Right lung (tissue), 5 donors: ENCODE data around the gene POLR3E. TPM values are rescaled to one million over a fixed set of nuclear protein-coding genes. Genes with fewer than 3 reads are reported as not detected.
"Not testable (repeated sequence)": the region's sequence is repeated elsewhere in the genome, so short reads cannot be mapped to it uniquely, and the experiment has no call there.

Source experiments
- DNase-seq, 2 donors: peaks; one replicate each; pipeline ENCODE4 v3.0.0-alpha.2; 2013
- polyA plus RNA-seq, 5 donors: library from polyadenylated mRNA; unstranded; fragments of 120-200 nt; gene quantifications; one replicate each; pipeline versions ENCODE4 v1.2.1 to v1.2.3, GENCODE V29; 2013; ENCODE audit warnings: inconsistent platforms in 1 of 5, low replicate concordance in 1 of 5; ENCODE audit not compliant: insufficient read length in 5 of 5, insufficient read depth in 1 of 5

POLR3E gene
- polyA plus RNA-seq, 5 donors: 48.8 to 65.6 (median 49.7) TPM

GRCh38 chr16:22358000-22358399, 60.8 kb downstream of the POLR3E start:
- DNase-seq: no peak

DNA sequence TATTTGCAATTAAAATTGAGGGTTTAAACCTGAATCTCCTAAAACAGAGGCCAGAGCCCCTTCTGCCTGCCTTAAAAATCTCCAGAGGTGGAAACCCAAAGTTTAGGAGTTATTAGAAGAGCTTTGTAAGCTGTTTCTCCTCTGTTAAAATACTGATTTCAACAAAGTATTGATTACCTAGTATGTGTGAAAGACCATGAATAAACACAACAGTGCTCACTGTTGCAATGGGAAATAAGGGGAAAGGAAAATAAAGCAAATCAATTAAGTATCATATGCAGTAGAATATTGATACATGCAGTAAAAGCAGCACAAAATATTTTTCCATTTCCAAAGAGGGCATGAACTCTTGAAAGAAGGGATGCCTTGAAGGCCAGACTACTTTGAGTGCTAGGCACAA, 62.5 kb downstream of the POLR3E start:
- no peak for DNase-seq

DNA sequence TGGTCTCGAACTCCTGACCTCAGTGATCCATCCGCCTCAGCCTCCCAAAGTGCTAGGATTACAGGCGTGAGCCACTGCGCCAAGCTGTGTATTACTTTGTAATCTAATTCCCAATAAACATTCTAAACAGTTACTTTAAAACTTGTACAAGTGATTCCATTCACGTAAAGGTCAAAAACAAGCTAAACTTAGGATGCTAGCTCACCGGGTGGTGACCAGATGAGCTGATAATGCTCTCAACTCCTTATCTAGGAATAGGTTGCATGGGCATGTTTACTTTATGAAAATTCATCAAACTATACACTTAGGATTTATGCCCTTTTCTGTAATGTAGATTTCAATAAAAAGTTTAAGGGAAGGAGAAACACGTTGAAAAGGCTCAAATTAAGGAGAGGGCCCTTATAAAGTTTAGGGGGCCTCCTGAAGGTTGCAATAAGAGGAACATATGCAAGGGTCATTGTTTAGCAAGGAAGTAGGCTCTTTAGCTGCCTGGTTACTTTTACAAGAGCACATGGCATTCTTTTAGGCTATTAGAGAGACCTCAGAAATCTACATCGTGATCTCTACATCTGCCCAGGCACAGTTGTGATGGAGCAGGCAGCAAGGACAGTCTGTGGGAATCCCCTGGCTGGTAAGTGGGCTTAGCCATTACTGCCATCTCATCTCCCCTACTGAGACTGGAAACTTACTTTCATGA, 63.9 kb downstream of the POLR3E start:
- no peak for DNase-seq

- DNase-seq: no peak
Measured at GRCh38 chr16:22364241-22364640, 67.0 kb downstream of the POLR3E start.

- DNase-seq: no peak
Measured at GRCh38 chr16:22366371-22366770, 69.2 kb downstream of the POLR3E start.

DNA sequence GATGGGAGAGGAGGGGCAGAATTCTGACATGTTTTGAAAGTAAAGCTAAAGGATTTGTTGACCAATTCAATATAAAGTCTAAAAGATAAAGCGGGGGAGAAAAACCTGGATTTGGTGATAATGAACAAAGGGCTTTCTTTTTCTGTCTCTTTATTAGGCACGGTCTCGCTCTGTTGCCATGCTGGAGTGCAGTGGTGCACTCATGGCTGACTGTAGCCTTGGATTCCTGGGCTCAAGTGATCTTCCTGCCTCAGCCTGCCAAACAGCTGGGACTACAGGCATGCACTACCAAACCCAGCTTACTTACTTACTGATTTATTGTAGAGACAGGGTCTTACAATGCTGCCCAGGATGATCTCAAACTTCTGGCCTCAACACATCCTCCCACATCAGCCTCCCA, 69.7 kb downstream of the POLR3E start:
- DNase-seq: no peak

GRCh38 chr16:22368200-22368826, 71.1 kb downstream of the POLR3E start:
- DNase-seq: not testable (repeated sequence)

GRCh38 chr16:22369221-22369811, 72.1 kb downstream of the POLR3E start:
- peak; percentile 62 to 64 for DNase-seq

- DNase-seq: no peak
Measured at GRCh38 chr16:22370038-22370820, 73.0 kb downstream of the POLR3E start.

- no peak for DNase-seq
Measured at GRCh38 chr16:22372882-22373661, 75.9 kb downstream of the POLR3E start.

GRCh38 chr16:22373662-22374310, 76.6 kb downstream of the POLR3E start:
- peak in 1 of 2 donors; percentile 43 for DNase-seq

GRCh38 chr16:22374311-22375116, 77.3 kb downstream of the POLR3E start, which contains the start of gene CDR2:
TSS of gene CDR2 (minus strand) at chr16:22374619. CDS start at chr16:22374309, 310 bp downstream.
- DNase-seq: peak; percentile 95 to 97

DNA sequence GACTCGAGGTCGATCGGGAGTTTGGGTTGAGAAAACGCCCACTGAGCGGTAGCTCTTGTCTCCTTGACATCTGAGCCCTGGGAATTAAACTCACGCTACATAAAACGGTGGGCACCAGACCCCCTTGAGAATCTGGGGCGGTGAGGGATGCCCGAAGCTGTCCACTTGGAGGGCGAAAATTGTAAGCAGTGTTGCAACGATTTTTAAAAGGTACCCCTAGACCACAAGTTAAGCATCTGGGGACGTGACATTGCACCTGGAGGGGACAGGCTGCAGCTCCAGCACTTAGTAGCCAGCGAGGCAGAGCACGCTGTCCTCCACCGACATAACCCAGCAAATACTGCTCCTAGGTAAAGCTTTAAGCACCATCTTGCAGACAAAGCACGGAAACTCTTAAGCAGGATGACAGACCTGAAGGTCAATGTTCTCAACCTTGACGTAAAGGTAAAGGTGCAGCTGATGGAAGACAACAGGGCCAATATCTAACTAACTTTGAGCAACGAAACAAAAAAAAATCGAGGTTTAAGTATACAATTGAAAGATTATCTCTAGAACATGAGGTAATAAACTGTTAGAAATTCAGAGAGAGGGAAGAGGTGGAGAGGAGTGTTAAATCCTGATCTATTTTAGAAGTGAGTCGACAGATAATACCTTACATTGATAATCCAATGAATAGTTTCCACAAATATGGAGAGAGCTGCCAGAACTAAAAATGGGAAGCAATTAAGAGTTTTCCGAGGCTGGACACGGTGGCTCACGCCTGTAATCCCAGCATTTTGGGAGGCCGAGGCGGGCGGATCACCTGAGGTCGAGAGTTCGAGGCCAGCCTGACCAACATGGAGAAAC, 78.1 kb downstream of the POLR3E start:
- no peak for DNase-seq

DNA sequence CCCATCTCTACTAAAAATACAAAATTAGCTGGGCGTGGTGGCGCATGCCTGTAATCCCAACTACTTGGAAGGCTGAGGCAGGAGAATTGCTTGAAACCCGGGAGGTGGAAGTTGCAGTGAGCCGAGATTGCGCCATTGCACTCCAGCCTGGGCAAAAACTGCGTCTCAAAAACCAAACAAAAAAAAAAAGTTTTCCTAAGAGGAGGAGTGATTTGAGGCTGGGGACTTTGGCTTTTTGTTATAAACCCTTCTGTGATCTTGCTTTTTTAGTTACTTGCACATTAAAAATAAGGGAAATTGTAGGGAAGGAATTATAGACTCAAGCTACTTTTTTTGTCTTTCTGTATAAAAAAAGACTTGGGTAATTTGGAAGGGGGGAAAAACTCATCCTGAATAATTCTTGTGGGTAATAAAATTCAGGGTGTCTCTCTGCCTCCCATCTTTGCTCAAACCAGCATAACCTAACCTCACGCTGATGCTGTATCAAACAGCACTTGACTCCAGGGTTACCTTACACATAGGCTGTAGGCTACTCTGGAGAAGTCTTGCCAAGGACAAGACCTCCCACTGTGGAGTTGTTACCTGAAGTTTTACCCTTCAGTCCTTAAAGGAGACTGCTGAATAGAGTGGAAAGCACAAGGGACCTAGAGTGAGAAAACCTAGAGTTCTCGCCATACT, 78.9 kb downstream of the POLR3E start:
- no peak for DNase-seq

GRCh38 chr16:22379656-22380055, 82.4 kb downstream of the POLR3E start:
- DNase-seq: no peak

DNA sequence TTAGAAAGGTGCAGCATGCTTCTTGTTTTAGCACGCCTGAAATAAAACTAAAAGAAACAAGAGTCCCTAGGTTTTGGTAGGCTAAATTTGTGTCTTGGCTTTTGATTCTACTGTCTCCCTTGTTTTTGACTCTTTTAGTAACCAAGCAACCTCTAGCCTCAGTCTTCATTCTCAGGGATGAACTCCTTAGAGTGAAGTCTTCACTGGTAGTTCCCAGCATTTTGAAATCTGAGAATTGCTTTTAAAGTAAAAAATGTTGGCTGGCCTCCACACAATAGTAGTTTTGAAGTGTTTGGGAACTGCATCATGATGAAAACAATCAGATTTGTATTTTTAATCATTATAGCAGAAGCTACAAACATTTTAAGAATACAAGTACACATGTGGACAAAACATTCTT, 83.3 kb downstream of the POLR3E start:
- peak in 1 of 2 donors; percentile 46 for DNase-seq

DNA sequence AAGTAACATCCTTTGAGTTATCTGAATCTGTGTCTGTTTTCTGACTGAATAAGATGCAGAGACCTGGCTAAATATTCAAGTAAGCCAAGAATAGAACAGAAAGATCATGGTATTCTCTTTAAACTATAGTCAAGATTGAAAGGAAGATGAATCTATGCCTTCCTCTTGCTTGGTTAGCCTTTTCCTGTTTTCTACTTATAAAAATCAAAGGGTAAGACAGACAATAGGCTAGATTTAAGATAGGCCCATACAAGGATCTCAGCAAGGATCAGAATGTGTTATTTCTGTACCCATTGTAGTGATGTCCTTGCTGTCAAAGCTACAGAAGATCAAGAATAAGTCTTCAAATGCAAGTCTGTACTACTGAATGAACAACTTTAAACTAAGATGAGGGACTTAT, 84.2 kb downstream of the POLR3E start:
- DNase-seq: no peak

DNA sequence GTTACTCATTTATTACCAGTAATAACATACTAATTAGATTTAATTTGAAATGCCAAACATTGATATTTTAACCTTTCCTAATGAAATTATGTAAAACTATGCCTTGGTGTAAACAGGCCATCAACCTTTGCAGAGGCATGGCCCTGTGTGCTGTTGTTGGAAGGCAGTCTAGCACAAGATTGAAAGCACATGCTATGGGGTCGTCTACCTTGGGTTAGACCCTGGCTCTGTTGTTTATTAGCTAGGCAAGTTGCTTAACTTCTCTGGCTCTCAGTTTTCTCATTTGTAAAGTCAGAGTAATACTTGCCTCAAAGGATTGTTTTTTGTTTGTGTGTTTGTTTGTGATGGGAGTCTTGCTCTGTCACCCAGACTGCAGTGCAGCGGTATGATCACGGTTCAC, 86.6 kb downstream of the POLR3E start:
- DNase-seq: no peak
